SK-N-SH treated with all-trans-retinoic acid at 6 μM for 48 hours (cell line): ENCODE results near the gene ABCC12.
A peak's percentile ranks its signal among the peaks of the same experiment; 100 is the strongest.

Experiments used
- ATAC-seq: fragments of 200-7000 bp; cut with Tn5 transposase; 3 replicates; pipeline ENCODE4 v1.9.1; 2020; ENCODE audit warnings: mild to moderate bottlenecking, moderate library complexity
- ARNTL ChIP-seq: fragments of 450-650 bp; formaldehyde crosslinking; IDR thresholded peaks from 2 replicates; pipeline ENCODE4 v1.5.0; 2020; ENCODE audit warnings: low read depth, mild to moderate bottlenecking, moderate library complexity, borderline replicate concordance
- BACH2 ChIP-seq: fragments of 250-450 bp; sonication (Bioruptor Pico); IDR thresholded peaks from 2 replicates; pipeline ENCODE4 v1.9.0; 2021; ENCODE audit warnings: mild to moderate bottlenecking, borderline replicate concordance
- CSDC2 ChIP-seq: fragments of 250-450 bp; sonication (Bioruptor Pico); IDR thresholded peaks from 2 replicates; pipeline ENCODE4 v1.5.0; 2020; ENCODE audit warnings: mild to moderate bottlenecking, moderate library complexity
- ESRRG ChIP-seq: fragments of 250-450 bp; sonication (Bioruptor Pico); IDR thresholded peaks from 2 replicates; pipeline ENCODE4 v1.6.1; 2021; ENCODE audit warnings: mild to moderate bottlenecking
- GLIS3 ChIP-seq: fragments of 250-450 bp; sonication (Bioruptor Pico); IDR thresholded peaks from 2 replicates; pipeline ENCODE4 v1.5.0; 2020; ENCODE audit warnings: mild to moderate bottlenecking, moderate library complexity
- ISL1 ChIP-seq: fragments of 250-450 bp; sonication (Bioruptor Pico); IDR thresholded peaks from 2 replicates; pipeline ENCODE4 v2.1.2; 2022; ENCODE audit warnings: mild to moderate bottlenecking, moderate library complexity
- OSR1 ChIP-seq: fragments of 250-450 bp; sonication (Bioruptor Pico); IDR thresholded peaks from 2 replicates; pipeline ENCODE4 v1.8.0; 2022; ENCODE audit warnings: moderate library complexity, mild to moderate bottlenecking, inconsistent platforms
- PPARA ChIP-seq: fragments of 250-450 bp; sonication (Bioruptor Pico); IDR thresholded peaks from 2 replicates; pipeline ENCODE4 v1.5.0; 2020; ENCODE audit warnings: mild to moderate bottlenecking, borderline replicate concordance
- RARB ChIP-seq: fragments of 250-450 bp; sonication (Bioruptor Pico); IDR thresholded peaks from 2 replicates; pipeline ENCODE4 v1.8.0; 2021; ENCODE audit warnings: mild to moderate bottlenecking, moderate library complexity
- SNAI2 ChIP-seq: fragments of 250-450 bp; sonication (Bioruptor Pico); IDR thresholded peaks from 2 replicates; pipeline ENCODE4 v1.5.0; 2020; ENCODE audit warnings: mild to moderate bottlenecking, moderate library complexity
- TCF4 ChIP-seq: fragments of 250-450 bp; sonication (Bioruptor Pico); IDR thresholded peaks from 2 replicates; pipeline ENCODE4 v1.8.0; 2021; ENCODE audit warnings: mild to moderate bottlenecking, moderate library complexity, borderline replicate concordance
- TOX ChIP-seq: fragments of 250-450 bp; sonication (Bioruptor Pico); IDR thresholded peaks from 2 replicates; pipeline ENCODE4 v1.8.0; 2021; ENCODE audit warnings: mild to moderate bottlenecking, moderate library complexity, borderline replicate concordance
- ZC3H10 ChIP-seq: fragments of 250-450 bp; sonication (Bioruptor Pico); IDR thresholded peaks from 2 replicates; pipeline ENCODE4 v1.5.1; 2021; ENCODE audit warnings: mild to moderate bottlenecking, moderate library complexity
- ZFP3 ChIP-seq: fragments of 250-450 bp; sonication (Bioruptor Pico); IDR thresholded peaks from 2 replicates; pipeline ENCODE4 v1.5.0; 2020; ENCODE audit warnings: mild to moderate bottlenecking, moderate library complexity
- ZFP30 ChIP-seq: fragments of 450-650 bp; formaldehyde crosslinking; IDR thresholded peaks from 2 replicates; pipeline ENCODE4 v1.5.0; 2022; ENCODE audit warnings: mild to moderate bottlenecking, moderate library complexity
- ZNF565 ChIP-seq: fragments of 450-650 bp; formaldehyde crosslinking; conservative IDR thresholded peaks from 2 replicates; pipeline ENCODE4 v1.5.0; 2020; ENCODE audit warnings: low read depth, mild to moderate bottlenecking, moderate library complexity
- ZNF70 ChIP-seq: fragments of 450-650 bp; formaldehyde crosslinking; IDR thresholded peaks from 2 replicates; pipeline ENCODE4 v1.5.0; 2020; ENCODE audit warnings: mild to moderate bottlenecking, moderate library complexity
- TF ChIP-seq, protein P1 (sequence below): fragments of 250-450 bp; sonication (Bioruptor Pico); IDR thresholded peaks from 2 replicates; pipeline ENCODE4 v1.5.0; 2020; ENCODE audit warnings: mild to moderate bottlenecking, moderate library complexity
- TF ChIP-seq, protein P2 (sequence below): fragments of 250-450 bp; sonication (Bioruptor Pico); IDR thresholded peaks from 2 replicates; pipeline ENCODE4 v1.8.0; 2020; ENCODE audit warnings: mild to moderate bottlenecking, moderate library complexity, borderline replicate concordance
- TF ChIP-seq, protein P3 (sequence below): fragments of 250-450 bp; sonication (Bioruptor Pico); IDR thresholded peaks from 2 replicates; pipeline ENCODE4 v1.5.1; 2021; ENCODE audit warnings: mild to moderate bottlenecking, moderate library complexity
- TF ChIP-seq, protein P4 (sequence below): fragments of 250-450 bp; sonication (Bioruptor Pico); IDR thresholded peaks from 2 replicates; pipeline ENCODE4 v1.5.1; 2020; ENCODE audit warnings: low read depth, mild to moderate bottlenecking, moderate library complexity

The ABCC12 gene

DNA sequence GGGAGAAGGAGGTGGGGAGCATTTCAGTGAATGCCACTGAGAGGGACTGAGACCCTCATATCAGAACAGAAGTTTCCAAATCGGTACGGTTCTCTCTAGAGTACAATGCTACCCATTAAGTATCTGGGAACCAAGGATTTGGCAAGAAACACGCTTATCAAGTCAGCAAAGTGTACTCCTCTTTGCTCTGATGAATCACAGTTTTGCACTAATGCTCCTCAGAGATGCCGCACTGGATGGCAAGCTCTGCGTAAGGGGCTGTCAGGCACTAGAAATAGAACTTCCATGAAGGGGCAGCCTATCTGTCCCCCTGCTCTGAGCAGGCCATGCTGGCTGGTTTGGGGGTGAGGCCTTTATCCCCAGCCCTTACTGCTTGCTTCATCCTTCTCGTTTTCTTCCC, 4.8 kb upstream of the ABCC12 start:
- no peak for ATAC-seq
- TF ChIP-seq ARNTL (CRISPR knock-in tag) (no peak), GLIS3 (no peak), RARB (CRISPR knock-in tag) (no peak), ZC3H10 (CRISPR knock-in tag) (no peak), ZNF70 (CRISPR knock-in tag) (no peak)
- TF ChIP-seq, protein P1, sequence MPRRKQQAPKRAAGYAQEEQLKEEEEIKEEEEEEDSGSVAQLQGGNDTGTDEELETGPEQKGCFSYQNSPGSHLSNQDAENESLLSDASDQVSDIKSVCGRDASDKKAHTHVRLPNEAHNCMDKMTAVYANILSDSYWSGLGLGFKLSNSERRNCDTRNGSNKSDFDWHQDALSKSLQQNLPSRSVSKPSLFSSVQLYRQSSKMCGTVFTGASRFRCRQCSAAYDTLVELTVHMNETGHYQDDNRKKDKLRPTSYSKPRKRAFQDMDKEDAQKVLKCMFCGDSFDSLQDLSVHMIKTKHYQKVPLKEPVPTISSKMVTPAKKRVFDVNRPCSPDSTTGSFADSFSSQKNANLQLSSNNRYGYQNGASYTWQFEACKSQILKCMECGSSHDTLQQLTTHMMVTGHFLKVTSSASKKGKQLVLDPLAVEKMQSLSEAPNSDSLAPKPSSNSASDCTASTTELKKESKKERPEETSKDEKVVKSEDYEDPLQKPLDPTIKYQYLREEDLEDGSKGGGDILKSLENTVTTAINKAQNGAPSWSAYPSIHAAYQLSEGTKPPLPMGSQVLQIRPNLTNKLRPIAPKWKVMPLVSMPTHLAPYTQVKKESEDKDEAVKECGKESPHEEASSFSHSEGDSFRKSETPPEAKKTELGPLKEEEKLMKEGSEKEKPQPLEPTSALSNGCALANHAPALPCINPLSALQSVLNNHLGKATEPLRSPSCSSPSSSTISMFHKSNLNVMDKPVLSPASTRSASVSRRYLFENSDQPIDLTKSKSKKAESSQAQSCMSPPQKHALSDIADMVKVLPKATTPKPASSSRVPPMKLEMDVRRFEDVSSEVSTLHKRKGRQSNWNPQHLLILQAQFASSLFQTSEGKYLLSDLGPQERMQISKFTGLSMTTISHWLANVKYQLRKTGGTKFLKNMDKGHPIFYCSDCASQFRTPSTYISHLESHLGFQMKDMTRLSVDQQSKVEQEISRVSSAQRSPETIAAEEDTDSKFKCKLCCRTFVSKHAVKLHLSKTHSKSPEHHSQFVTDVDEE (CRISPR knock-in tag) = no peak

DNA sequence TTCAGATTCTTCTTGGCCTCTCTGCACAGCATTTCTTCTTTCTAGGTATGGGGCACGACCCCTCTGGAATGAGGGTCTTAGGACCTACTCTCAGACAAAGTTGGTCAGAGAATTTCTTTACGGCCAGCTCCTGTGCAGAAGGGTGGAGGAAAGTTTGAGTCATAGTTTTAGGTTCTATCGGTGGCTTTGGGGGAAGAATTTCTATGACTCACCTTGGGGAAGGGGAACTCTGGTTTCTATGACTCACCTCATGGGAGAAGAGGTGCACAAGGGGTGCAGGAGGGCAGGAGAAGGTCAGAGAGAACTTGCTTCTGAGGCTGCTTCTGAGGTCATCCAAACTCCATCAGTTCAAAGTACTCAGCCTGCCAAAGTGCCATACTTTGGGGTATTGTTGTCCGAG, 2.5 kb upstream of the ABCC12 start:
- TF ChIP-seq ARNTL (CRISPR knock-in tag) (no peak), ZNF70 (CRISPR knock-in tag) (no peak), TCF4 (no peak), ZNF565 (CRISPR knock-in tag) (no peak), GLIS3 (no peak), ZC3H10 (CRISPR knock-in tag) (no peak), ZFP30 (no peak), BACH2 (CRISPR knock-in tag) (no peak), PPARA (CRISPR knock-in tag) (no peak), RARB (CRISPR knock-in tag) (no peak), TOX (no peak), ISL1 (CRISPR knock-in tag) (no peak), SNAI2 (CRISPR knock-in tag) (no peak), OSR1 (no peak; the same call in 1 of the 2 replicates), ESRRG (CRISPR knock-in tag) (no peak), ZFP3 (CRISPR knock-in tag) (no peak)
- TF ChIP-seq, protein P2, sequence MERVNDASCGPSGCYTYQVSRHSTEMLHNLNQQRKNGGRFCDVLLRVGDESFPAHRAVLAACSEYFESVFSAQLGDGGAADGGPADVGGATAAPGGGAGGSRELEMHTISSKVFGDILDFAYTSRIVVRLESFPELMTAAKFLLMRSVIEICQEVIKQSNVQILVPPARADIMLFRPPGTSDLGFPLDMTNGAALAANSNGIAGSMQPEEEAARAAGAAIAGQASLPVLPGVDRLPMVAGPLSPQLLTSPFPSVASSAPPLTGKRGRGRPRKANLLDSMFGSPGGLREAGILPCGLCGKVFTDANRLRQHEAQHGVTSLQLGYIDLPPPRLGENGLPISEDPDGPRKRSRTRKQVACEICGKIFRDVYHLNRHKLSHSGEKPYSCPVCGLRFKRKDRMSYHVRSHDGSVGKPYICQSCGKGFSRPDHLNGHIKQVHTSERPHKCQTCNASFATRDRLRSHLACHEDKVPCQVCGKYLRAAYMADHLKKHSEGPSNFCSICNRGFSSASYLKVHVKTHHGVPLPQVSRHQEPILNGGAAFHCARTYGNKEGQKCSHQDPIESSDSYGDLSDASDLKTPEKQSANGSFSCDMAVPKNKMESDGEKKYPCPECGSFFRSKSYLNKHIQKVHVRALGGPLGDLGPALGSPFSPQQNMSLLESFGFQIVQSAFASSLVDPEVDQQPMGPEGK = no peak
- TF ChIP-seq, protein P3, sequence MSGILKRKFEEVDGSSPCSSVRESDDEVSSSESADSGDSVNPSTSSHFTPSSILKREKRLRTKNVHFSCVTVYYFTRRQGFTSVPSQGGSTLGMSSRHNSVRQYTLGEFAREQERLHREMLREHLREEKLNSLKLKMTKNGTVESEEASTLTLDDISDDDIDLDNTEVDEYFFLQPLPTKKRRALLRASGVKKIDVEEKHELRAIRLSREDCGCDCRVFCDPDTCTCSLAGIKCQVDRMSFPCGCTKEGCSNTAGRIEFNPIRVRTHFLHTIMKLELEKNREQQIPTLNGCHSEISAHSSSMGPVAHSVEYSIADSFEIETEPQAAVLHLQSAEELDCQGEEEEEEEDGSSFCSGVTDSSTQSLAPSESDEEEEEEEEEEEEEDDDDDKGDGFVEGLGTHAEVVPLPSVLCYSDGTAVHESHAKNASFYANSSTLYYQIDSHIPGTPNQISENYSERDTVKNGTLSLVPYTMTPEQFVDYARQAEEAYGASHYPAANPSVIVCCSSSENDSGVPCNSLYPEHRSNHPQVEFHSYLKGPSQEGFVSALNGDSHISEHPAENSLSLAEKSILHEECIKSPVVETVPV = no peak
- TF ChIP-seq, protein P1 (CRISPR knock-in tag) = no peak
- TF ChIP-seq, protein P4, sequence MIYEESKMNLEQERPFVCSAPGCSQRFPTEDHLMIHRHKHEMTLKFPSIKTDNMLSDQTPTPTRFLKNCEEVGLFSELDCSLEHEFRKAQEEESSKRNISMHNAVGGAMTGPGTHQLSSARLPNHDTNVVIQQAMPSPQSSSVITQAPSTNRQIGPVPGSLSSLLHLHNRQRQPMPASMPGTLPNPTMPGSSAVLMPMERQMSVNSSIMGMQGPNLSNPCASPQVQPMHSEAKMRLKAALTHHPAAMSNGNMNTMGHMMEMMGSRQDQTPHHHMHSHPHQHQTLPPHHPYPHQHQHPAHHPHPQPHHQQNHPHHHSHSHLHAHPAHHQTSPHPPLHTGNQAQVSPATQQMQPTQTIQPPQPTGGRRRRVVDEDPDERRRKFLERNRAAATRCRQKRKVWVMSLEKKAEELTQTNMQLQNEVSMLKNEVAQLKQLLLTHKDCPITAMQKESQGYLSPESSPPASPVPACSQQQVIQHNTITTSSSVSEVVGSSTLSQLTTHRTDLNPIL (CRISPR knock-in tag) = no peak
- ATAC-seq = peak; percentile 26; the same call in 2 of the 3 replicates

DNA sequence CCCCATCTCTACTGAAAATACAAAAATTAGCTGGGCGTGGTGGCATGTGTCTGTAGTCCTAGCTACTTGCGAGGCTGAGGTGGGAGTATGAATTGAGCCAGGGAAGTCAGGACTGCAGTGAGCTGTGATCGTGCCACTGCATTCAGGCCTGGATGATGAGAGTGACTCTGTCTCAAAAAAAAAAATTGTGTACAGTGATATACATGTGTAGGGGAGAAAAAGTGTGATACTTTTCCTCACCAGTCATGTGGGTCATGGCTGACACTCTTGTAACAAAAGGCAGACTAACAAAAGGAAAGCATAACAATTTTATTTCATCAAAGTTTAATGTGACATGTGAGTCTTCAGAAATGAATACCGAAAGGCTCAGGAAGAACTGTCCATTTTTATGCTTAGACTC, 2.0 kb upstream of the ABCC12 start:
- no peak for TF ChIP-seq CSDC2 (CRISPR knock-in tag)
- TF ChIP-seq, all 23 proteins: peak for 0
- peak; percentile 21; the same call in 2 of the 3 replicates for ATAC-seq
